GM12878 (cell line): Measurements from ENCODE around the gene SSBP2. TPM values are rescaled to one million over a fixed set of nuclear protein-coding genes. Genes with fewer than 3 reads are reported as not detected.

Experiments used
- ATAC-seq: fragments of 200-7000 bp; cut with Tn5 transposase; 3 replicates; pipeline ENCODE4 v1.9.1; 2020; ENCODE audit warnings: mild to moderate bottlenecking, moderate library complexity
- BruUV-seq: library from RNA; stranded (reverse); fragments of 400-500 nt; replicated peaks from 2 replicates; lab custom pipeline; 2021; lab: Mats Ljungman, UMichigan
- CTCF ChIA-PET: fragments of 300-600 bp; sonication (Branson Sonifier 250); formaldehyde crosslinking; extraction: SDS; loops from one replicate; lab custom pipeline; 2021; ENCODE audit warnings: inconsistent platforms; lab: Yijun Ruan, JAX
- POLR2A ChIA-PET: fragments of 350-600 bp; formaldehyde crosslinking; extraction: SDS; loops from one replicate; lab custom pipeline; 2021; ENCODE audit warnings: inconsistent platforms; lab: Charles Lee
- RAD21 ChIA-PET: fragments of 300-600 bp; sonication (Branson Sonifier 250); formaldehyde crosslinking; loops from one replicate; lab custom pipeline; 2023; ENCODE audit warnings: antibody characterized with exemption; ENCODE audit not compliant: unreplicated experiment; lab: Charles Lee
- SMC1A ChIA-PET: fragments of 300-600 bp; sonication (Branson Sonifier 250); formaldehyde crosslinking; loops from one replicate; lab custom pipeline; 2023; ENCODE audit not compliant: unreplicated experiment, uncharacterized antibody; lab: Charles Lee
- DNase-seq: peaks from one replicate; pipeline ENCODE4 v3.0.0-alpha.2; 2011; ENCODE audit warnings: low read depth, low spot score
- FAIRE-seq: peaks from 3 replicates; lab custom pipeline; 2011; peaks lifted over from hg19 to GRCh38; lab: Jason Lieb, UNC
- H2AFZ ChIP-seq: 2 replicates; pipeline ENCODE4 v1.6.0; 2011; ENCODE audit warnings: low read depth, low read length, control low read depth; ENCODE audit not compliant: control insufficient read depth
- H3K27ac ChIP-seq: 2 replicates; pipeline ENCODE4 v1.5.1; 2011; ENCODE audit warnings: control low read depth; ENCODE audit not compliant: control insufficient read depth, insufficient read depth
- H3K27me3 ChIP-seq, 2 experiments: replicated peaks in 1 of 2; 2 replicates each; pipeline versions ENCODE4 v1.6.0 to v1.6.1; 2011; ENCODE audit warnings: low read length in 1 of 2; ENCODE audit not compliant: control insufficient read depth in 2 of 2, insufficient read depth in 2 of 2
- H3K36me3 ChIP-seq, 2 experiments: 2 replicates each; pipeline ENCODE4 v1.5.1; 2011; ENCODE audit warnings: low read length in 1 of 2; ENCODE audit not compliant: control insufficient read depth in 2 of 2, insufficient read depth in 2 of 2
- H3K4me1 ChIP-seq: 2 replicates; pipeline ENCODE4 v1.6.1; 2011; ENCODE audit warnings: mild to moderate bottlenecking, low read length, moderate library complexity, mixed read lengths; ENCODE audit not compliant: control insufficient read depth, insufficient read depth
- H3K4me2 ChIP-seq: 2 replicates; pipeline ENCODE4 v1.6.0; 2011; ENCODE audit warnings: control low read depth; ENCODE audit not compliant: control insufficient read depth, insufficient read depth
- H3K4me3 ChIP-seq: fragments of 200-600 bp; sonication (generic); 2 replicates; pipeline ENCODE4 v1.5.1; 2016
- H3K79me2 ChIP-seq: 2 replicates; pipeline ENCODE4 v1.6.0; 2011; ENCODE audit warnings: low read length; ENCODE audit not compliant: control insufficient read depth, insufficient read depth
- H3K9ac ChIP-seq: 2 replicates; pipeline ENCODE4 v1.8.0; 2011; ENCODE audit warnings: low read length, control low read depth, mixed read lengths; ENCODE audit not compliant: control insufficient read depth, insufficient read depth
- H3K9me3 ChIP-seq: replicated peaks from 3 replicates; pipeline ENCODE4 v1.5.1; 2011; ENCODE audit warnings: mild to moderate bottlenecking, low read length; ENCODE audit not compliant: control insufficient read depth, insufficient read depth
- H4K20me1 ChIP-seq: 2 replicates; pipeline ENCODE4 v1.6.0; 2011; ENCODE audit not compliant: control insufficient read depth, insufficient read depth
- ASH2L ChIP-seq: fragments of 300-600, 200-600 bp; sonication (generic); IDR thresholded peaks from 2 replicates; pipeline ENCODE4 v1.6.1; 2017; ENCODE audit warnings: low read depth, mild to moderate bottlenecking, borderline replicate concordance
- E2F4 ChIP-seq: IDR thresholded peaks from 2 replicates; pipeline ENCODE4 v1.6.1; 2012; ENCODE audit warnings: low read depth, low read length, improper control_type of control experiment
- ETV6 ChIP-seq, 2 experiments: fragments of 450-650 bp in 1 of 2; IDR thresholded peaks in 1 of 2; conservative IDR thresholded peaks in 1 of 2; 2 replicates each; pipeline ENCODE4 v1.6.1; 2014; ENCODE audit warnings: antibody characterized with exemption in 1 of 2, borderline replicate concordance in 1 of 2, low read depth in 1 of 2, mild to moderate bottlenecking in 1 of 2, moderate library complexity in 1 of 2
- FOS ChIP-seq: IDR thresholded peaks from 3 replicates; pipeline ENCODE4 v1.6.1; 2011; ENCODE audit warnings: borderline replicate concordance; ENCODE audit not compliant: insufficient read length; ENCODE audit errors: extremely low read depth
- PBX3 ChIP-seq: IDR thresholded peaks from 2 replicates; pipeline ENCODE4 v1.6.1; 2011; ENCODE audit warnings: mild to moderate bottlenecking, low read depth, low read length, moderate library complexity; ENCODE audit not compliant: insufficient replicate concordance
- STAT1 ChIP-seq: fragments of 450-650 bp; conservative IDR thresholded peaks from 2 replicates; pipeline ENCODE4 v1.6.1; 2014; ENCODE audit warnings: antibody characterized with exemption, mild to moderate bottlenecking
- WGBS: methylation state at CpG from one replicate; pipeline ENCODE4 v1.1.6; 2016; ENCODE audit warnings: low lambda C conversion rate; ENCODE audit not compliant: insufficient replicate concordance, insufficient coverage; ENCODE audit errors: missing lambda C conversion rate; 5-methylcytosine and 5-hydroxymethylcytosine counted together
- in situ Hi-C: fragments of 300-500 bp; cut with MboI; formaldehyde crosslinking; loops from 9 replicates; pipeline ENCODE4 v1.14.3; 2018; ENCODE audit warnings: mixed read lengths
- intact Hi-C: fragments of 100-400 bp; cut with micrococcal nuclease; formaldehyde crosslinking; loops from one replicate; pipeline ENCODE4 v1.14.2; 2022; ENCODE audit not compliant: unreplicated experiment
- polyA plus RNA-seq, 11 experiments: library from polyadenylated mRNA; depleted of rRNA in 4 of 11; unstranded in 6 of 11; stranded (reverse) in 5 of 11; fragments of >200 nt; fragmentation: Nextera tagmentation in 4 of 11; fragmentation: Illumina TruSeq in 1 of 11; extraction: Ambion mirVana in 4 of 11; extraction: Trizol in 1 of 11; gene quantifications; 1 replicate in 1 of 11; 2 replicates in 10 of 11; pipeline versions ENCODE4 v1.2.1 to v1.2.3, GENCODE V29; 2011 to 2016; ENCODE audit warnings: inconsistent platforms in 2 of 11, missing spikeins in 2 of 11, low read depth in 1 of 11
- total RNA-seq, 4 experiments: library from RNA; depleted of rRNA in 3 of 4; stranded (reverse); fragments of >200 nt in 3 of 4; fragmentation: Illumina TruSeq in 1 of 4; extraction: Trizol in 1 of 4; gene quantifications; 2 replicates each; pipeline versions ENCODE4 v1.2.1 to v1.2.3, GENCODE V29; 2013 to 2021

Gene SSBP2
- total and polyA plus RNA-seq, 10 of the 15 experiments (the other 5 are each of a cell fraction or from before 2014, with no cell fraction given), result 52.2 to 132 (median 110) TPM

- ChIA-PET POLR2A (no interaction called here), CTCF (interaction anchor here (0.9 to 2.9 kb wide), 6 partner anchors 32 to 829 kb away, joined by 3 to 16 read pairs (median 3); no protein-coding TSS in a partner anchor), RAD21 (interaction anchor here (7.6 kb wide), 1 partner anchor 735 kb away, joined by 97 read pairs; no protein-coding TSS in a partner anchor), SMC1A (interaction anchor here (1.0 to 6.4 kb wide), 2 partner anchors 735 to 797 kb away, joined by 4 to 95 read pairs; no protein-coding TSS in a partner anchor)
- Histone ChIP-seq H3K4me1 (no peaks in the 10 kb centered on the region), H2AFZ (no peak overlapping the region), H3K36me3 (no peaks in the 10 kb centered on the region; a peak in 1 of 4 replicates), H3K27me3 (no peaks in the 10 kb centered on the region), H3K9me3 (no peaks in the 10 kb centered on the region), H3K27ac (no peak overlapping the region), H3K4me2 (no peak overlapping the region)
- no peak for ATAC-seq
- 97% methylated on average over 3 of the region's 3 CpGs for WGBS
- no peak for FAIRE-seq
- DNase-seq, result no peak
- intact Hi-C loops (loop anchor here (5.0 to 10.0 kb wide), 2 partner anchors 325 to 423 kb away; partner anchors contain the start of gene SSBP2), in situ Hi-C loops (loop anchor here (10.0 kb wide), 1 partner anchor 795 kb away; no protein-coding TSS in a partner anchor)
- BruUV-seq, result no TSS peak
- TF ChIP-seq E2F4 (no peak), PBX3 (no peak), ASH2L (no peak), FOS (no peak), STAT1 (no peak), ETV6 (conservative IDR thresholded peaks at IDR 0.05 in 1 of 2, IDR thresholded peaks at IDR 0.05 in 1 of 2; ENCODE audit: borderline replicate concordance in 1 of 2, low read depth in 1 of 2) (no peak)
- TF ChIP-seq, all 136 proteins: peak for 0
- Histone ChIP-seq H3K79me2 (no peaks in the 10 kb centered on the region), H4K20me1 (no peaks in the 10 kb centered on the region), H3K4me3 (no peak overlapping the region), H3K9ac (no peak overlapping the region)
Observed at GRCh38 chr5:81429363-81429762, 321.5 kb downstream of the SSBP2 start.
